Spleen (tissue), 7 donors: Measurements from ENCODE around the gene CAMTA1.

ENCODE experiments used
- CTCF ChIP-seq, 11 experiments: fragments of 200-600 bp in 7 of 11; fragments of 450-650 bp in 4 of 11; sonication (generic) in 4 of 11; IDR thresholded peaks in 8 of 11; conservative IDR thresholded peaks in 3 of 11; 1 replicate in 7 of 11; 2 replicates in 4 of 11; pipeline versions ENCODE4 v1.4.0 to v1.8.0; 2016 to 2021; ENCODE audit warnings: antibody characterized with exemption in 11 of 11, inconsistent platforms in 4 of 11, mild to moderate bottlenecking in 1 of 11
- POLR2A ChIP-seq, 3 donors: fragments of 450-650 bp; IDR thresholded peaks; one replicate each; pipeline ENCODE4 v1.5.1; 2017; ENCODE audit warnings: antibody characterized with exemption in 3 of 3, mild to moderate bottlenecking in 1 of 3
- POLR2AphosphoS5 ChIP-seq, 3 donors: sonication (generic); formaldehyde crosslinking; IDR thresholded peaks; one replicate each; pipeline ENCODE4 v1.5.1; 2017; ENCODE audit warnings: antibody characterized with exemption in 3 of 3
- donor health status: DM: no; HTN: no; CAD: no; lungs with moderate emphysema.
- donor health status: DM: no; HTN: no; CAD: no.
- donor health status: DM: no; HTN: no; CAD: no.

- TF ChIP-seq CTCF (IDR thresholded peaks at IDR 0.05 in 8 of 11, conservative IDR thresholded peaks at IDR 0.05 in 3 of 11): no peak
- no peak for TF ChIP-seq POLR2A (IDR thresholded peaks at IDR 0.05)
- TF ChIP-seq POLR2AphosphoS5 (IDR thresholded peaks at IDR 0.05): peak in 1 of 3 donors; percentile 15
Measured at GRCh38 chr1:6911974-6912373, 126.7 kb downstream of the CAMTA1 start.
